GM12801 (cell line): ENCODE results near the gene VAV1.

Experiments used
- TF ChIP-seq, protein P1 (sequence below): IDR thresholded peaks from one replicate; pipeline ENCODE4 v1.5.1; 2011; ENCODE audit warnings: control low read depth; ENCODE audit not compliant: insufficient read length; ENCODE audit errors: extremely low read depth

Gene VAV1

DNA sequence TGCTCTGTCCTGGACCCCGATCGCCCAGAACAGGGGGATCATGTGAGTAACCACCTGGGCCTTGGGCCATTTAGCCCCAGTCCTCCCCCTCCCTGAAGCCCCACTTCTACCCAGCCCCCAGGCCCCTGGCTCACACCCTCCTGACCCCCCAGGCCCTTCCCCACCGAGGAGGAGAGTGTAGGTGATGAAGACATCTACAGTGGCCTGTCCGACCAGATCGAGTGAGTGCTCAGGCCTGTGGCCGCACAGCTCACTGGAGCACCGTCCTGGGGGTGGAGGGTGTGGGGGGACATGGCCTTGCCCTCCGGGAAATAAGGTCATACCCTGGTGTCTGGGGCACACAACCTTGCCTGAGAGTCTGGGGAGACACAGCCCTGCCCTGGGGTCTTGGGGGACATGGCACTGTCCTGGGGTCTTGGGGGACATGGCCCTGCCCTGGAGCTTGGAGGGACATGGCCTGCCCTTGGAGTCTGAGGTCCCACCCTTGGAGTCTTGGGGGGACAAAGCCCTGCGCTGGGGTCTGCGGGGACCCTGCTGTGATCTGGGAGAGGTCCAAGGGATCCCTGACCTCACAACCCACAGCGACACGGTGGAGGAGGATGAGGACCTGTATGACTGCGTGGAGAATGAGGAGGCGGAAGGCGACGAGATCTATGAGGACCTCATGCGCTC, 49.3 kb downstream of the VAV1 start:
- TF ChIP-seq, protein P1, sequence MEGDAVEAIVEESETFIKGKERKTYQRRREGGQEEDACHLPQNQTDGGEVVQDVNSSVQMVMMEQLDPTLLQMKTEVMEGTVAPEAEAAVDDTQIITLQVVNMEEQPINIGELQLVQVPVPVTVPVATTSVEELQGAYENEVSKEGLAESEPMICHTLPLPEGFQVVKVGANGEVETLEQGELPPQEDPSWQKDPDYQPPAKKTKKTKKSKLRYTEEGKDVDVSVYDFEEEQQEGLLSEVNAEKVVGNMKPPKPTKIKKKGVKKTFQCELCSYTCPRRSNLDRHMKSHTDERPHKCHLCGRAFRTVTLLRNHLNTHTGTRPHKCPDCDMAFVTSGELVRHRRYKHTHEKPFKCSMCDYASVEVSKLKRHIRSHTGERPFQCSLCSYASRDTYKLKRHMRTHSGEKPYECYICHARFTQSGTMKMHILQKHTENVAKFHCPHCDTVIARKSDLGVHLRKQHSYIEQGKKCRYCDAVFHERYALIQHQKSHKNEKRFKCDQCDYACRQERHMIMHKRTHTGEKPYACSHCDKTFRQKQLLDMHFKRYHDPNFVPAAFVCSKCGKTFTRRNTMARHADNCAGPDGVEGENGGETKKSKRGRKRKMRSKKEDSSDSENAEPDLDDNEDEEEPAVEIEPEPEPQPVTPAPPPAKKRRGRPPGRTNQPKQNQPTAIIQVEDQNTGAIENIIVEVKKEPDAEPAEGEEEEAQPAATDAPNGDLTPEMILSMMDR, result no peak

DNA sequence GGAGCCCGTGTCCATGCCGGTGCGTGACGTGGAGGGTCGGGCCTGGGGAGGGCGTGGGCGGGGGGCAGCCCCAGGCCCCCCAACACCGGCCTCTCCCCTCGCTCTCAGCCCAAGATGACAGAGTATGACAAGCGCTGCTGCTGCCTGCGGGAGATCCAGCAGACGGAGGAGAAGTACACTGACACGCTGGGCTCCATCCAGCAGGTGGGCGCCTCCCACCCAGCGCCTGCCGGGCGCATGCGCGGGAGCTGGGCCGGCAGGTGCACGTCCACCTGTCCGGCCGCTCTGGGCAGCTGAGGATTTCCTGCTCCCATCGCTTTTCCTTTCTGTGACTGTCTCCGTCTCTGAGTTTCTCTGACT, 49.8 kb downstream of the VAV1 start:
- TF ChIP-seq, protein P1, result no peak

DNA sequence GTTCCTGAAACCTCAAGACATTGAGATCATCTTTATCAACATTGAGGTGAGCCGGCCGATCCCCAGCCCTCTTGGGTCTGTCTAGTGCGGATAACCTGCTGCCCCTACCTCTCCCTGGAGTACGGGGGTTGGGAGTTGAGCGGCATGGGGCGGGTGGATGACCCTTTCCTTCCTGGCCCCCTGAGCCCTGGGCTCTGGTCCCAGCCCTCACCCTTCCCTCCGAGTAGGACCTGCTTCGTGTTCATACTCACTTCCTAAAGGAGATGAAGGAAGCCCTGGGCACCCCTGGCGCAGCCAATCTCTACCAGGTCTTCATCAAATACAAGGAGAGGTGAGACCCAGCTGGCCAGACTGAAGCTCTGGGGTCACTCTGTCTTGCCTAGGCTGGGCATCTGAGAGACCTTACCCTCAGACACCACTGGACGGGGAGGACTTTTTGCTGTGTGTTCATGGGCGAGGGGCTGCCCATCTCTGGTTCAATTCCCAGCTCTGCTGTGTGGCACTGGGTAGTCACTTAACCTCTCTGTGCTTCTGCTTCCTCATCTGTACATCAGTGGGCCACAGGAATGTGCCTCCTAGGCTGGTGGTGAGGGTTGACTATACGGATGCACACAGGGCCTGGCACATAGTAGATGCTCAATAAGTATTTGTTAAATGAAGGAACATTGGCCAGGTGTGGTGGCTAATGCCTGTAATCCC, 52.7 kb downstream of the VAV1 start:
- TF ChIP-seq, protein P1, result no peak

DNA sequence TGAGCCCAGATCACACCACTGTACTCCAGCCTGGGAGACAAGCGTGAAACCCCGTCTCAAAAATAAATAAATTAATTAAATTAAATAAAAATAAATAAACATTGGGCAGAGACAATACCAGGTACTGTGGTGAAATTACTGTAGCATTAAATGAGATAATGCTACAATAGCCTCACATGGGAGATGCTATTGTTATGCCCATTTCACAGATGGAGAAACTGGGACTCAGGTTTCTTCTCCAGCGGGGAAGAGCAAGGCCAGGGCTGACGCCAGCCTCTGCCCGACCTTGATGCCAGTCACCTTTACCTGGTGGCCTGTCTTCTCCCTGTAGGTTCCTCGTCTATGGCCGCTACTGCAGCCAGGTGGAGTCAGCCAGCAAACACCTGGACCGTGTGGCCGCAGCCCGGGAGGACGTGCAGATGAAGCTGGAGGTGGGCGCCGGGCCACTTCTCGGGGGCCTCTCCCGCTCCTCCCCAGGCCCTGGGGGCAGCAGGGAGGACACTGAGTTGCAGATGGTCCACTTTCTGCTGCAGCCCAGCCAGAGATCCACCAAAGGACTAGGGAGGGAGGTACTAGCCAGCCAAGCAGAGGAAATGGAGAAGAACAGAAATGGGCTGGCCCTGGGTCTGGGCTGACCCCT, 53.9 kb downstream of the VAV1 start:
- TF ChIP-seq, protein P1, result no peak

DNA sequence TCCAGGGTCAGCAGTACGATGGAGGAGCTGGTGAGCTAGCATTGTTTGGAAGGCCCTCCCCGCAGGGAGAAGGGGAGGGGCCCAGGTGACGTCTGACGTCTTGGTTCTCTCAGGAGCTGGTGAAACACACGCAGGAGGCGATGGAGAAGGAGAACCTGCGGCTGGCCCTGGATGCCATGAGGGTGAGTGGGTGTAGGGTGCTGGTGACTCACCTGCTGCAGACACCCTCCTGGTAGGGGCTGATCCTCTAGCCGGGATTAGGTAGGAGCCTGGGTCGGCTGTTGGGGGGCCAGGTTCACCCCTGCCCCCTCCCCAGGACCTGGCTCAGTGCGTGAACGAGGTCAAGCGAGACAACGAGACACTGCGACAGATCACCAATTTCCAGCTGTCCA, 55.8 kb downstream of the VAV1 start:
- TF ChIP-seq, protein P1, result no peak

DNA sequence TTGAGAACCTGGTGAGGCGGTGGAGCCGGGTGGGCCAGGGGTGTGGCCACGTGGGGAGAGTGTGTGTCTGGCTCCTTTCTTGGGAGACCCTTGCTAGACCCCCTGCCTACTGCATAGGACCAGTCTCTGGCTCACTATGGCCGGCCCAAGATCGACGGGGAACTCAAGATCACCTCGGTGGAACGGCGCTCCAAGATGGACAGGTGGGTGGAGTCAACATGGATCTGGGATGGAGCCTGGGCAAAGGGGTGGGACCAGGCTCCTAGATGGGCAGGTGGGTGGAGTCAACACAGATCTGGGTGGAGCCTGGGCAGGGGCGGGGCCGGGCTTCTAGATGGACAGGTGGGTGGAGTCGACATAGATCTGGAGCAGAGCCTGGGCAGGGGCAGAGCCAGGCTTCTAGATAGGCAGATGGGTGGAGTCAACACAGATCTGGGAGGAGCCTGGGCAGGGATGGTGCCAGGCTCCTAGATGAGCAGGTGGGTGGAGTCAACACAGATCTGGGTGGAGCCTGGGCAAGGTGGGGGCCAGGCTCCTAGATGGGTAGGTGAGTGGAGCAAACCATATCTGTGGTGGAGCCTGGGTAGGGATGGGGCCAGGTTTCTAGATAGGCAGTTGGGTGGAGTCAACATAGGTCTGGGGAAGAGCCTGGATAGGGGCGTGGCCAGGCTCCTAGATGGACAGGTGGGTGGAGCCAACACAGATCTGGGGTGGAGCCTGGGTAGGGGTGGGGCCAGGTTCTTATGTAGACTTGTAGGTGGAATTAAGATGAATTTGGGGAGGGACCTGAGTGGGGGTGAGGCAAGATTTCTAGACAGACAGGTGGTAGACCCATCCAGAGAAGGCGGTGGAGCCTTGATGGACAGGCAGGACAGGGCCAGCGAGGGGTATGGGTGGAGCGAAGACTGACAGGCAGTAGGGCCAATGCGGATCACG, 56.5 kb downstream of the VAV1 start:
- TF ChIP-seq, protein P1, result no peak

DNA sequence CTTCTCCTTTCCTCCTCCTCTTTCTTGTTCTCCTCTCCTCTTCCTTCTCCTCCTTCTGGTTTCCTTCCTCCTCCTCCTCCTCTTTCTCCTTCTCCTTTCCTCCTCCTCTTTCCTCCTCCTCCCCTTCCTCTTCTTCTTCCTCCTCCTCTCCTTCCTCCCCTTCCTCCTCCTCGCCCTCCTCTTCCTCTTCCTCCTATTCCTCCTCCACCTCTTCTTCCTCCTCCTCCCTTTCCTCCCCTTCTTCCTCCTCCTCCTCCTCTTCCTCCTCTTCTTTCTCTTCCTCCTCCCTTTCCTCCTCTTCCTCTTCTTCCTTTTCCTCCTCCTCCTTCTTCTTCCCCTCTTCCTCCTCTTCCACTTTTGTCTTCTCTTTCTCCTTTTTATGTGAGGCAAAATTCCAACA, 59.9 kb downstream of the VAV1 start:
- TF ChIP-seq, protein P1, result no peak
